Ovary (tissue), 9 donors: ENCODE data around the gene IL12RB2. TPM values are rescaled to one million over a fixed set of nuclear protein-coding genes. Genes with fewer than 3 reads are reported as not detected.

Experiments
- DNase-seq, 5 donors: peaks; one replicate each; pipeline ENCODE4 v3.0.0-alpha.2; 2019 to 2020
- H3K27ac ChIP-seq, 2 donors: fragments of 200-600 bp; one replicate each; pipeline versions ENCODE4 v1.5.1 to v1.8.0; 2019 to 2022
- H3K27me3 ChIP-seq: fragments of 200-600 bp; one replicate; pipeline ENCODE4 v1.8.0; 2022
- H3K36me3 ChIP-seq: fragments of 200-600 bp; sonication (generic); one replicate; pipeline ENCODE4 v1.5.1; 2019
- H3K4me1 ChIP-seq: one replicate; pipeline ENCODE4 v1.8.1; 2013; ENCODE audit warnings: mild to moderate bottlenecking, moderate library complexity; ENCODE audit not compliant: insufficient read depth
- H3K4me3 ChIP-seq: fragments of 200-600 bp; sonication (generic); one replicate; pipeline ENCODE4 v1.5.1; 2017
- H3K9me3 ChIP-seq, 2 donors: fragments of 200-600 bp in 1 of 2; sonication (generic) in 1 of 2; one replicate each; pipeline versions ENCODE4 v1.5.1 to v1.8.1; 2013 to 2019; ENCODE audit warnings: mild to moderate bottlenecking in 1 of 2, moderate library complexity in 1 of 2
- EP300 ChIP-seq: sonication (generic); formaldehyde crosslinking; IDR thresholded peaks from one replicate; pipeline ENCODE4 v1.6.1; 2017; ENCODE audit warnings: antibody characterized with exemption
- POLR2A ChIP-seq: fragments of 450-650 bp; IDR thresholded peaks from one replicate; pipeline ENCODE4 v1.6.1; 2017; ENCODE audit warnings: antibody characterized with exemption, mild to moderate bottlenecking, moderate library complexity
- WGBS, 3 donors: extraction: QIAGEN DNeasy Blood & Tissue Kit in 1 of 3; methylation state at CpG; one replicate each; pipeline versions ENCODE4 v1.1.5 to v1.1.7; 2013 to 2017; 5-methylcytosine and 5-hydroxymethylcytosine counted together
- intact Hi-C, 4 donors: fragments of 100-400 bp; cut with DNase I; formaldehyde crosslinking; loops; one replicate each; pipeline versions ENCODE4 v1.11.0 to v1.15.1; 2022 to 2023
- polyA plus RNA-seq, 2 donors: library from polyadenylated mRNA; stranded (reverse); fragments of 200-250 nt in 1 of 2; fragments of 350-450 nt in 1 of 2; fragmentation: Illumina TruSeq in 1 of 2; extraction: RNeasy Lipid Tissue Mini Kit (QIAGEN cat#74804) in 1 of 2; gene quantifications; one replicate each; pipeline ENCODE4 v1.2.3, GENCODE V29; 2013 to 2014
- total RNA-seq, 7 donors: library from RNA; depleted of rRNA in 2 of 7; stranded (reverse); fragments of >200 nt in 2 of 7; fragmentation: NEBNext Ultra II Directional in 3 of 7; extraction: Animal tissue kit (Norgen Biotek cat#: 25700) in 3 of 7; gene quantifications; one replicate each; pipeline versions ENCODE4 v1.1.0 to v1.2.4, GENCODE V29; 2016 to 2023
- TF ChIP-seq, protein P1 (sequence below), 3 donors: fragments of 450-650 bp in 2 of 3; fragments of 200-600 bp in 1 of 3; IDR thresholded peaks; one replicate each; pipeline versions ENCODE4 v1.5.1 to v1.8.0; 2016 to 2022; ENCODE audit warnings: antibody characterized with exemption in 3 of 3, mild to moderate bottlenecking in 1 of 3
- donor health status: DM: no; HTN: no; CAD: no; lungs with moderate emphysema.
- donor health status: DM: no; HTN: no; CAD: no.
- donor health status: Bipolar disorder and iron deficiency.
- donor health status: DM: yes; HTN: yes; CAD: no.
- donor health status: DM: no; HTN: no; CAD: no.
- donor health status: DM: yes; HTN: yes; CAD: no.

IL12RB2 gene
- total and polyA plus RNA-seq, 9 donors = 0.02 to 1.8 (median 0.61) TPM; not detected in 2

DNA sequence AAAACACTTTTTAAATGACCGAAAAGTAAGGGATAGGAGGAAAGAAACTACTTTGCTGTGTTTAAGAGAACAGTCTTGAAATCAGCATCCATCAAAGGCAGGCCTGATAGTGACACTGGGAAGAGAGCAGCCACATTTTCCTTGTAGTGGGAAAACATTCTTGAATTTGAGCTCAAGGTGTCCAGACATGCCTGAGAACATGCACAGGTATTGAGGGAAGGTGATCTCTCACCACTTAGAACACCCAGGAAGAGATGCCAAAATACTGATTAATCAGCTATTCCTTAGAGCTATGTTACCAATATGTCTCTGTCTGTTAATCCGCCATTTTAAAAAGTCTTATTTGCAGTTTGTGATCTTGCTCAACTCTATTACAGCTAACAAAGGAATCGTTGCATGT, 25.9 kb downstream of the IL12RB2 start:
- no peaks in the 10 kb centered on the region for H3K9me3 ChIP-seq
- no peak for DNase-seq
- no peaks in the 10 kb centered on the region for H3K4me1 ChIP-seq
- H3K27ac ChIP-seq = no peak overlapping the region
- 85 to 89% (median 87%) methylated on average over 3 of the region's 3 CpGs for WGBS, 3 donors
- H3K4me3 ChIP-seq = no peak overlapping the region
- H3K27me3 ChIP-seq = no peaks in the 10 kb centered on the region
- no peaks in the 10 kb centered on the region for H3K36me3 ChIP-seq
- no peak for TF ChIP-seq EP300
- no peak for TF ChIP-seq POLR2A
- TF ChIP-seq, protein P1, sequence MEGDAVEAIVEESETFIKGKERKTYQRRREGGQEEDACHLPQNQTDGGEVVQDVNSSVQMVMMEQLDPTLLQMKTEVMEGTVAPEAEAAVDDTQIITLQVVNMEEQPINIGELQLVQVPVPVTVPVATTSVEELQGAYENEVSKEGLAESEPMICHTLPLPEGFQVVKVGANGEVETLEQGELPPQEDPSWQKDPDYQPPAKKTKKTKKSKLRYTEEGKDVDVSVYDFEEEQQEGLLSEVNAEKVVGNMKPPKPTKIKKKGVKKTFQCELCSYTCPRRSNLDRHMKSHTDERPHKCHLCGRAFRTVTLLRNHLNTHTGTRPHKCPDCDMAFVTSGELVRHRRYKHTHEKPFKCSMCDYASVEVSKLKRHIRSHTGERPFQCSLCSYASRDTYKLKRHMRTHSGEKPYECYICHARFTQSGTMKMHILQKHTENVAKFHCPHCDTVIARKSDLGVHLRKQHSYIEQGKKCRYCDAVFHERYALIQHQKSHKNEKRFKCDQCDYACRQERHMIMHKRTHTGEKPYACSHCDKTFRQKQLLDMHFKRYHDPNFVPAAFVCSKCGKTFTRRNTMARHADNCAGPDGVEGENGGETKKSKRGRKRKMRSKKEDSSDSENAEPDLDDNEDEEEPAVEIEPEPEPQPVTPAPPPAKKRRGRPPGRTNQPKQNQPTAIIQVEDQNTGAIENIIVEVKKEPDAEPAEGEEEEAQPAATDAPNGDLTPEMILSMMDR (IDR thresholded peaks at IDR 0.05) = no peak
- intact Hi-C loops = no loop called here

DNA sequence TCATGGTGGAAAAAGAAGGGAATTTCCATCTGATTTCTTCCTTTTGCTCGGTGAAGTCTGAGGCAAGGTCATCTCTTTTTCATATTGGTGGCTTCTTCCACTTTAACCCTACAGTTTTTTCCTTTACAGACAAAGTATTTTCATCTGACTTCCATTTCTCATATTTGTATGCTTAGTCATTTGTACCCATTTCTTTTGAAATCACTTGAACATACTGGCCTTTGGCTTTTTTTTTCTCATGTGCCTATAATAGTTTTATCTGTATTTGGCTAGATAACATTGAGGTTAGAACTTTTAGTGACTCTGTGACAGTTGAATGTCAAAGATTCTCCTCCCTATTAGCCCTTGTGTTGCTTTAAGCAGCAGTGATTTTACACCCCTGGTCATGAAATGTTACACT, 27.7 kb downstream of the IL12RB2 start:
- TF ChIP-seq, protein P1 (IDR thresholded peaks at IDR 0.05) = no peak
- TF ChIP-seq POLR2A (no peak), EP300 (no peak)
- Histone ChIP-seq H3K36me3 (no peaks in the 10 kb centered on the region), H3K27me3 (no peaks in the 10 kb centered on the region), H3K4me3 (no peak overlapping the region), H3K9me3 (no peaks in the 10 kb centered on the region), H3K4me1 (no peaks in the 10 kb centered on the region), H3K27ac (no peak overlapping the region)
- intact Hi-C loops = no loop called here
- 70 to 84% (median 78%) methylated on average over 1 of the region's 1 CpG for WGBS, 3 donors
- DNase-seq = no peak

DNA sequence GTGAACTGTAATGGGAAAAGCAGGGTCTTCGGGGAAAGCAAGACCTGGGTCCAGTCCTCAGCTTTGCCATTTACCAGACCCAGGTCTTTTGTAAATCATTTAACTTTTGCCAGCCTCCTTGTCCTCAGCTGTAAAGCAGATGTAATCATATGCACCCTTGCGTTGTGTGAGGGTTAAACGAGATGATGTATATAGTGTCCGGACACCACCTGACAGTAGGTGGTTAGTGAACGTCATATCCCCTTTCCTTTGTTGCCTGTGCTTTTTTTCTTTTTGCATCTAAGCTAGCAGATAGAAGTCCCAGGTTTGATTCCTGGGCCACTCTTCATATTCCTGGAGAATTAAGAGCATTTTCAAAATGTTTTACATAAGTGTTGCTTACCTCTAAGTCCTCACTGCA, 28.5 kb downstream of the IL12RB2 start:
- intact Hi-C loops = no loop called here
- TF ChIP-seq, protein P1 (IDR thresholded peaks at IDR 0.05) = no peak
- TF ChIP-seq EP300 (no peak), POLR2A (no peak)

DNA sequence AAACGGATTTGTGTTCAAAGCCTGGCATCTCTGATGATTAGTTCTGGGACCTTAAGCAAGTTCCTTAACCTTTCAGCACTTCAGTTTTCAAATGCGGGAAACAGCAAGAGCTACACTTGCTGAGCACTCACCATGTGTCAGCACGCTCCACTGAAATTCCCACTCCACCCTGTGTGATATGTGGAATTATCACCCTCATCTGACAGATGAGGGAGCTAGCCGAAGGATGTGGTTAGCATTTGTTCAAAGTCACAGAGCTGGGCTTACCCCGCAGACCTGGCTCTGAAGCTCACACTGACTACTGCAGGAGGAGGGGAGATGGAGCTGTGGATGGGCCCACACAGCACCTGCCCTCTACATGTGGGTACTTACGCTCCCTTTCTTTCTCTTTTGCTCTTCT, 29.1 kb downstream of the IL12RB2 start:
- intact Hi-C loops = no loop called here
- no peaks in the 10 kb centered on the region for H3K36me3 ChIP-seq
- no peak overlapping the region for H3K27ac ChIP-seq
- H3K9me3 ChIP-seq = no peaks in the 10 kb centered on the region
- WGBS, 3 donors = 84 to 92% (median 87%) methylated on average over 6 of the region's 6 CpGs
- H3K27me3 ChIP-seq = no peaks in the 10 kb centered on the region
- no peak overlapping the region for H3K4me3 ChIP-seq
- DNase-seq = no peak
- H3K4me1 ChIP-seq = no peaks in the 10 kb centered on the region
- TF ChIP-seq EP300 = no peak
- TF ChIP-seq, protein P1 (IDR thresholded peaks at IDR 0.05) = no peak
- no peak for TF ChIP-seq POLR2A

More for the DNA sequence above, 28.5 kb downstream of the IL12RB2 start:
- Histone ChIP-seq H3K4me3 (no peak overlapping the region), H3K27ac (no peak overlapping the region), H3K9me3 (no peaks in the 10 kb centered on the region), H3K4me1 (no peaks in the 10 kb centered on the region), H3K27me3 (no peaks in the 10 kb centered on the region), H3K36me3 (no peaks in the 10 kb centered on the region)
- WGBS, 3 donors = 92 to 95% (median 94%) methylated on average over 5 of the region's 5 CpGs
- no peak for DNase-seq

DNA sequence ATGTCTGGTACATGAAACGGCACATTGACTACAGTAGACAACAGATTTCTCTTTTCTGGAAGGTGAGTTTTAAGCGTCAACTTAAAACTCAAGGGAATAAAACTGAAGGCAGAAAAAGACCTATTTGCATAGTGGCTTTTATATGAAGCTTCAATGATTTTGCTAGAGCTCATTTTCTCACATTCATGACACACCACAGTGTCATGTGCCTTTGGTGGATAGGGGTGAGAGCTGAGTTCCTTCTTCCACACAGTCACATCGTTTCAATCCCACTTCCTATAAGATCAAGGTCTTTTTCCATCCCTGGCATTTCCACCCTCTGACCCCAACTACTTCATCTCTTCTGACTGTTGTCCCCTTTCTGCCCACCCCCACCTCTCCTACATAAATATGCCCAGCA, 31.0 kb downstream of the IL12RB2 start:
- Histone ChIP-seq H3K27me3 (no peaks in the 10 kb centered on the region), H3K4me3 (no peak overlapping the region), H3K27ac (no peak overlapping the region), H3K9me3 (no peaks in the 10 kb centered on the region), H3K36me3 (no peaks in the 10 kb centered on the region), H3K4me1 (no peaks in the 10 kb centered on the region)
- WGBS, 3 donors = 77 to 79% (median 77%) methylated on average over 3 of the region's 3 CpGs
- intact Hi-C loops = no loop called here
- DNase-seq = no peak
- no peak for TF ChIP-seq EP300
- TF ChIP-seq, protein P1 (IDR thresholded peaks at IDR 0.05) = no peak
- TF ChIP-seq POLR2A = no peak
